H1 (cell line): ENCODE data around the gene MYBPC1. TPM values are rescaled to one million over a fixed set of nuclear protein-coding genes. Genes with fewer than 3 reads are reported as not detected.

Experiments used
- CTCF ChIA-PET: fragments of 300-600 bp; sonication (Branson Sonifier 250); formaldehyde crosslinking; loops from one replicate; lab custom pipeline; 2021; ENCODE audit not compliant: partially characterized antibody; lab: Charles Lee
- POLR2A ChIA-PET: fragments of 300-600 bp; sonication (Branson Sonifier 250); formaldehyde crosslinking; loops from one replicate; lab custom pipeline; 2021; ENCODE audit warnings: inconsistent platforms; ENCODE audit not compliant: partially characterized antibody; lab: Charles Lee
- DNase-seq, 2 experiments: peaks; one replicate each; pipeline versions ENCODE4 v3.0.0 to v3.0.0-alpha.2; 2010 to 2022; ENCODE audit warnings: low spot score in 2 of 2, low read depth in 1 of 2, mixed read lengths in 1 of 2
- FAIRE-seq: peaks from 2 replicates; lab custom pipeline; 2011; peaks lifted over from hg19 to GRCh38; lab: Jason Lieb, UNC
- H2AFZ ChIP-seq: 2 replicates; pipeline ENCODE4 v1.8.1; 2012; ENCODE audit warnings: low read length, inconsistent platforms
- H2AK5ac ChIP-seq: 2 replicates; pipeline ENCODE4 v1.6.1; 2013; ENCODE audit warnings: low read depth, low read length
- H2BK120ac ChIP-seq: replicated peaks from 2 replicates; pipeline ENCODE3; 2013; ENCODE audit warnings: low read depth, low read length, inconsistent platforms
- H2BK12ac ChIP-seq: 2 replicates; pipeline ENCODE4 v1.6.1; 2013; ENCODE audit warnings: low read depth, low read length
- H2BK15ac ChIP-seq: 2 replicates; pipeline ENCODE4 v1.6.1; 2013; ENCODE audit warnings: low read length
- H2BK20ac ChIP-seq: 2 replicates; pipeline ENCODE4 v1.6.1; 2013; ENCODE audit warnings: low read length
- H2BK5ac ChIP-seq: 2 replicates; pipeline ENCODE4 v1.6.1; 2013; ENCODE audit warnings: low read depth, low read length
- H3K14ac ChIP-seq: 2 replicates; pipeline ENCODE4 v1.6.1; 2013; ENCODE audit warnings: inconsistent platforms; ENCODE audit not compliant: insufficient read length
- H3K18ac ChIP-seq: 2 replicates; pipeline ENCODE4 v1.6.1; 2013; ENCODE audit warnings: low read length; ENCODE audit errors: extremely low read depth
- H3K23ac ChIP-seq: 2 replicates; pipeline ENCODE4 v1.6.1; 2013; ENCODE audit warnings: inconsistent platforms; ENCODE audit not compliant: insufficient read length
- H3K23me2 ChIP-seq: 2 replicates; pipeline ENCODE4 v1.6.1; 2013; ENCODE audit warnings: low read depth, low read length
- H3K27ac ChIP-seq: 2 replicates; pipeline ENCODE4 v1.6.1; 2011; ENCODE audit warnings: low read depth, low read length, inconsistent platforms
- H3K27me3 ChIP-seq, 4 experiments: replicated peaks in 1 of 4; 1 replicate in 1 of 4; 2 replicates in 3 of 4; pipeline versions ENCODE4 v1.6.1 to v1.8.1; 2011 to 2013; ENCODE audit warnings: low read length in 3 of 4, mild to moderate bottlenecking in 3 of 4, inconsistent platforms in 2 of 4, mixed read lengths in 2 of 4, moderate library complexity in 1 of 4; ENCODE audit not compliant: control insufficient read depth in 3 of 4, insufficient read depth in 3 of 4; ENCODE audit errors: extremely low read depth in 1 of 4
- H3K36me3 ChIP-seq, 4 experiments: 2 replicates each; pipeline versions ENCODE4 v1.6.1 to v1.8.1; 2011 to 2013; ENCODE audit warnings: mild to moderate bottlenecking in 4 of 4, low read length in 3 of 4, moderate library complexity in 2 of 4, control low read depth in 1 of 4, inconsistent platforms in 1 of 4; ENCODE audit not compliant: insufficient read depth in 4 of 4, control insufficient read depth in 2 of 4
- H3K4ac ChIP-seq: replicated peaks from 2 replicates; pipeline ENCODE3; 2013; ENCODE audit warnings: low read length, low read depth, mixed read lengths, inconsistent platforms; ENCODE audit not compliant: insufficient read length
- H3K4me1 ChIP-seq, 4 experiments: replicated peaks in 1 of 4; 1 replicate in 1 of 4; 2 replicates in 3 of 4; pipeline versions ENCODE4 v1.6.1 to v1.8.1; 2011 to 2013; ENCODE audit warnings: low read length in 3 of 4, inconsistent platforms in 2 of 4, mixed read lengths in 1 of 4; ENCODE audit not compliant: insufficient read depth in 4 of 4, control insufficient read depth in 3 of 4
- H3K4me2 ChIP-seq, 2 experiments: 2 replicates each; pipeline versions ENCODE4 v1.6.1 to v1.8.1; 2011 to 2013; ENCODE audit warnings: low read depth in 2 of 2, low read length in 2 of 2, control low read depth in 1 of 2, inconsistent platforms in 1 of 2, mild to moderate bottlenecking in 1 of 2; ENCODE audit not compliant: insufficient read depth in 1 of 2
- H3K4me3 ChIP-seq, 4 experiments: fragments of 200-600, 300-600 bp in 1 of 4; sonication (generic), shearing (Covaris generic), sonication (Bioruptor Twin) in 1 of 4; 2 replicates each; pipeline versions ENCODE4 v1.5.1 to v1.8.1; 2011 to 2016; ENCODE audit warnings: low read length in 4 of 4, low read depth in 3 of 4, control low read depth in 2 of 4, inconsistent platforms in 2 of 4, mild to moderate bottlenecking in 2 of 4, mixed read lengths in 1 of 4, moderate library complexity in 1 of 4; ENCODE audit not compliant: insufficient read depth in 2 of 4; ENCODE audit errors: extremely low read depth in 1 of 4
- H3K56ac ChIP-seq: replicated peaks from 2 replicates; pipeline ENCODE3; 2013; ENCODE audit warnings: low read depth, mild to moderate bottlenecking, mixed read lengths, low read length, inconsistent platforms; ENCODE audit not compliant: insufficient read length
- H3K79me1 ChIP-seq: 2 replicates; pipeline ENCODE4 v1.6.1; 2013; ENCODE audit warnings: low read depth, low read length, control low read depth
- H3K79me2 ChIP-seq, 2 experiments: 2 replicates each; pipeline versions ENCODE4 v1.6.1 to v1.8.1; 2012 to 2013; ENCODE audit warnings: low read length in 2 of 2, mild to moderate bottlenecking in 2 of 2, inconsistent platforms in 1 of 2; ENCODE audit not compliant: insufficient read depth in 2 of 2, control insufficient read depth in 1 of 2
- H3K9ac ChIP-seq, 4 experiments: replicated peaks in 1 of 4; 1 replicate in 1 of 4; 2 replicates in 3 of 4; pipeline versions ENCODE4 v1.6.1 to v1.8.1; 2011 to 2013; ENCODE audit warnings: low read depth in 3 of 4, low read length in 3 of 4, control low read depth in 2 of 4, mild to moderate bottlenecking in 2 of 4, moderate library complexity in 2 of 4, inconsistent platforms in 1 of 4; ENCODE audit errors: extremely low read depth in 1 of 4
- H3K9me3 ChIP-seq, 2 experiments: 2 replicates each; pipeline versions ENCODE4 v1.6.1 to v1.8.1; 2012 to 2013; ENCODE audit warnings: mild to moderate bottlenecking in 2 of 2, moderate library complexity in 2 of 2, control low read depth in 1 of 2, inconsistent platforms in 1 of 2, low read depth in 1 of 2, low read length in 1 of 2, mixed read lengths in 1 of 2; ENCODE audit not compliant: insufficient read depth in 2 of 2
- H4K20me1 ChIP-seq, 2 experiments: replicated peaks in 1 of 2; 2 replicates each; pipeline versions ENCODE3 to v1.8.1; 2011 to 2013; ENCODE audit warnings: inconsistent platforms in 2 of 2, low read length in 2 of 2, mild to moderate bottlenecking in 1 of 2; ENCODE audit not compliant: insufficient read depth in 2 of 2, control insufficient read depth in 1 of 2
- H4K5ac ChIP-seq: 2 replicates; pipeline ENCODE4 v1.6.1; 2013; ENCODE audit warnings: low read length, low read depth, mixed read lengths, inconsistent platforms; ENCODE audit not compliant: insufficient read length
- H4K8ac ChIP-seq: 2 replicates; pipeline ENCODE4 v1.8.0; 2013; ENCODE audit warnings: mild to moderate bottlenecking, moderate library complexity, low read length, inconsistent platforms; ENCODE audit not compliant: insufficient read depth; ENCODE audit errors: extremely low read depth
- H4K91ac ChIP-seq: replicated peaks from 2 replicates; pipeline ENCODE3; 2013; ENCODE audit warnings: low read length, mixed read lengths, inconsistent platforms; ENCODE audit not compliant: insufficient read length
- ASH2L ChIP-seq: fragments of 200-600, 300-600 bp; sonication (generic); IDR thresholded peaks from one replicate; pipeline ENCODE4 v1.7.1; 2017; ENCODE audit warnings: low read length
- CBX5 ChIP-seq: fragments of 300-800, 300-1000 bp; sonication (generic); IDR thresholded peaks from 2 replicates; pipeline ENCODE4 v1.7.1; 2016; ENCODE audit warnings: antibody characterized with exemption, low read length, low read depth
- CEBPB ChIP-seq: IDR thresholded peaks from 2 replicates; pipeline ENCODE4 v1.6.1; 2012; ENCODE audit warnings: low read depth, low read length
- EZH2 ChIP-seq: fragments of 200-600 bp; sonication (generic); IDR thresholded peaks from 2 replicates; pipeline ENCODE4 v1.7.1; 2012; ENCODE audit warnings: low read depth, mild to moderate bottlenecking, moderate library complexity, low read length, inconsistent platforms; ENCODE audit not compliant: severe bottlenecking
- GTF2F1 ChIP-seq: IDR thresholded peaks from 2 replicates; pipeline ENCODE4 v1.6.1; 2012; ENCODE audit warnings: low read depth, low read length, improper control_type of control experiment, borderline replicate concordance
- JUND ChIP-seq: IDR thresholded peaks from 2 replicates; pipeline ENCODE4 v1.6.1; 2011; ENCODE audit warnings: mild to moderate bottlenecking, improper control_type of control experiment, low read length
- KDM4A ChIP-seq: IDR thresholded peaks from one replicate; pipeline ENCODE4 v1.7.1; 2012; ENCODE audit warnings: low read depth, mild to moderate bottlenecking, moderate library complexity, low read length, inconsistent platforms; ENCODE audit not compliant: severe bottlenecking
- KDM5A ChIP-seq: fragments of 200-600 bp; IDR thresholded peaks from 2 replicates; pipeline ENCODE4 v1.7.1; 2012; ENCODE audit warnings: mild to moderate bottlenecking, low read length, inconsistent platforms, mixed read lengths
- NRF1 ChIP-seq: IDR thresholded peaks from 2 replicates; pipeline ENCODE4 v1.6.1; 2011; ENCODE audit warnings: mild to moderate bottlenecking, low read depth, low read length, improper control_type of control experiment
- POLR2AphosphoS5 ChIP-seq: IDR thresholded peaks from 2 replicates; pipeline ENCODE4 v1.6.1; 2011; ENCODE audit warnings: low read depth, low read length
- RFX5 ChIP-seq: IDR thresholded peaks from 2 replicates; pipeline ENCODE4 v1.6.1; 2011; ENCODE audit warnings: low read depth, low read length, improper control_type of control experiment, borderline replicate concordance
- SP1 ChIP-seq: IDR thresholded peaks from 2 replicates; pipeline ENCODE4 v1.6.1; 2011; ENCODE audit warnings: low read depth, low read length
- WGBS, 2 experiments: shearing (Covaris generic) in 1 of 2; methylation state at CpG; one replicate each; pipeline versions ENCODE4 v1.1.6 to v1.1.7; 2013 to 2015; ENCODE audit warnings: low lambda C conversion rate in 2 of 2, mixed read lengths in 2 of 2, inconsistent platforms in 1 of 2, low coverage in 1 of 2, missing lambda C conversion rate in 1 of 2; ENCODE audit not compliant: insufficient replicate concordance in 2 of 2, insufficient coverage in 1 of 2, insufficient read length in 1 of 2; ENCODE audit errors: extremely low coverage in 1 of 2, missing lambda C conversion rate in 1 of 2; 5-methylcytosine and 5-hydroxymethylcytosine counted together
- polyA plus RNA-seq, 7 experiments: library from polyadenylated mRNA; depleted of rRNA in 3 of 7; stranded (reverse) in 5 of 7; unstranded in 2 of 7; fragments of >200 nt in 5 of 7; fragments of 200-250 nt in 2 of 7; gene quantifications; 1 replicate in 5 of 7; 2 replicates in 1 of 7; 4 replicates in 1 of 7; pipeline versions ENCODE4 v1.2.1 to v1.2.3, GENCODE V29; 2011 to 2013; ENCODE audit warnings: missing spikeins in 2 of 7, mixed read lengths in 2 of 7
- total RNA-seq: library from RNA; stranded (reverse); fragmentation: NEBNext Ultra II Directional; extraction: Animal tissue kit (Norgen Biotek cat#: 25700); gene quantifications from 2 replicates; pipeline ENCODE4 v1.2.1, GENCODE V29; 2021
- TF ChIP-seq, protein P1 (sequence below): IDR thresholded peaks from 2 replicates; pipeline ENCODE4 v1.6.1; 2012; ENCODE audit warnings: inconsistent platforms
- TF ChIP-seq, protein P2 (sequence below): IDR thresholded peaks from 2 replicates; pipeline ENCODE4 v1.6.1; 2012; ENCODE audit warnings: inconsistent platforms

Gene MYBPC1
- total and polyA plus RNA-seq, 2 of the 8 experiments (the other 6 are each of a cell fraction or from before 2014, with no cell fraction given): not detected

DNA sequence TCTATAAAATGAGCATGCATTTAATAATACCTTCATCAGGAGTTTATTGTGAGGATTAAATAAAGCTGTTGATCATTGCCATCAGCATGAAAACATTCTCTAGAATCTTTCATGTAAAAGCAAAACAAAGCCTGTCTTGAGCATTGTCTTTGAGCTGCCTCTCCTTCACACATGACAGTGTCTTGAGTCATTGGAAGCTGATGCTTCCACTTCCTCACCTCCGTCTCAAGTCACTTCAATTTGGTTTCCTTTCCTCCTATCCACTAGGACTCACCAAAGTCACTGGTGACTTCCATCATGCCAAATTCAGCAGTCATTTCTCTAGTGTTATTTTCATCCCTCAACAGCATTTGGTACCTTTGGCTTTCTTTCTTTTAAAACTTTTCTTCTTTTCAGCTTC, 31.6 kb upstream of the MYBPC1 start:
- H3K4ac ChIP-seq: no peak overlapping the region
- no peak overlapping the region for H2BK12ac ChIP-seq
- H3K23me2 ChIP-seq: peaks cover 2% of the 10 kb centered on the region; the same call in 1 of the 2 replicates
- H3K79me2 ChIP-seq: no peaks in the 10 kb centered on the region
- H3K4me2 ChIP-seq: no peak overlapping the region
- H3K23ac ChIP-seq: no peak overlapping the region
- no peak overlapping the region for H4K8ac ChIP-seq
- no peak overlapping the region for H2BK15ac ChIP-seq
- POLR2A ChIA-PET: interaction anchor here (0.6 kb wide), 1 partner anchor 165 kb away, joined by 6 read pairs; no protein-coding TSS in a partner anchor
- no peaks in the 10 kb centered on the region for H4K20me1 ChIP-seq
- no peak overlapping the region for H3K27ac ChIP-seq
- no peak overlapping the region for H3K14ac ChIP-seq
- DNase-seq (no peak), FAIRE-seq (no peak)
- peaks cover 2 to 14% (median 10%) of the 10 kb centered on the region in 4 experiments; a peak in 4 of 7 replicates for H3K4me1 ChIP-seq
- H2AFZ ChIP-seq: 0 out of 2 replicates have a peak overlapping the region, but pooled peaks have one; percentile 14
- H3K4me3 ChIP-seq: no peak overlapping the region
- no peak overlapping the region for H3K9ac ChIP-seq
- H3K56ac ChIP-seq: no peak overlapping the region
- no peaks in the 10 kb centered on the region for H3K79me1 ChIP-seq
- H2BK120ac ChIP-seq: no peak overlapping the region
- H3K18ac ChIP-seq: no peak overlapping the region
- H3K27me3 ChIP-seq: no peaks in the 10 kb centered on the region
- no peak overlapping the region for H2BK5ac ChIP-seq
- H3K9me3 ChIP-seq: no peaks in the 10 kb centered on the region
- H4K5ac ChIP-seq: no peak overlapping the region
- H3K36me3 ChIP-seq: no peaks in the 10 kb centered on the region
- H4K91ac ChIP-seq: peak overlapping the region; percentile 30
- no peak overlapping the region for H2AK5ac ChIP-seq
- no peak overlapping the region for H2BK20ac ChIP-seq
- 88% methylated on average over 1 of the region's 1 CpG; no CpG with 5 or more reads in 1 of the 2 experiments for WGBS, 2 experiments
- CTCF ChIA-PET: interaction anchor here (0.6 kb wide), 1 partner anchor 181 kb away, joined by 3 read pairs; no protein-coding TSS in a partner anchor
- TF ChIP-seq CEBPB: no peak
- no peak for TF ChIP-seq ASH2L
- no peak for TF ChIP-seq POLR2AphosphoS5
- no peak for TF ChIP-seq CBX5
- TF ChIP-seq JUND: no peak
- no peak for TF ChIP-seq KDM4A
- TF ChIP-seq, protein P1, sequence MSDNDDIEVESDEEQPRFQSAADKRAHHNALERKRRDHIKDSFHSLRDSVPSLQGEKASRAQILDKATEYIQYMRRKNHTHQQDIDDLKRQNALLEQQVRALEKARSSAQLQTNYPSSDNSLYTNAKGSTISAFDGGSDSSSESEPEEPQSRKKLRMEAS: no peak
- TF ChIP-seq KDM5A: no peak
- TF ChIP-seq RFX5: no peak
- TF ChIP-seq SP1: no peak
- TF ChIP-seq EZH2: no peak
- TF ChIP-seq NRF1: no peak
- no peak for TF ChIP-seq GTF2F1
- TF ChIP-seq, protein P2, sequence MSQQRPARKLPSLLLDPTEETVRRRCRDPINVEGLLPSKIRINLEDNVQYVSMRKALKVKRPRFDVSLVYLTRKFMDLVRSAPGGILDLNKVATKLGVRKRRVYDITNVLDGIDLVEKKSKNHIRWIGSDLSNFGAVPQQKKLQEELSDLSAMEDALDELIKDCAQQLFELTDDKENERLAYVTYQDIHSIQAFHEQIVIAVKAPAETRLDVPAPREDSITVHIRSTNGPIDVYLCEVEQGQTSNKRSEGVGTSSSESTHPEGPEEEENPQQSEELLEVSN: no peak
